Ecto neural progenitor cell (in vitro differentiated cells): ENCODE data around the gene LPCAT2.
"Not testable (repeated sequence)": the region's sequence is repeated elsewhere in the genome, so short reads cannot be mapped to it uniquely, and the experiment has no call there.

ENCODE experiments used
- DNase-seq: peaks from one replicate; pipeline ENCODE4 v3.0.0-alpha.2; 2018; ENCODE audit warnings: low spot score

The LPCAT2 gene

DNA sequence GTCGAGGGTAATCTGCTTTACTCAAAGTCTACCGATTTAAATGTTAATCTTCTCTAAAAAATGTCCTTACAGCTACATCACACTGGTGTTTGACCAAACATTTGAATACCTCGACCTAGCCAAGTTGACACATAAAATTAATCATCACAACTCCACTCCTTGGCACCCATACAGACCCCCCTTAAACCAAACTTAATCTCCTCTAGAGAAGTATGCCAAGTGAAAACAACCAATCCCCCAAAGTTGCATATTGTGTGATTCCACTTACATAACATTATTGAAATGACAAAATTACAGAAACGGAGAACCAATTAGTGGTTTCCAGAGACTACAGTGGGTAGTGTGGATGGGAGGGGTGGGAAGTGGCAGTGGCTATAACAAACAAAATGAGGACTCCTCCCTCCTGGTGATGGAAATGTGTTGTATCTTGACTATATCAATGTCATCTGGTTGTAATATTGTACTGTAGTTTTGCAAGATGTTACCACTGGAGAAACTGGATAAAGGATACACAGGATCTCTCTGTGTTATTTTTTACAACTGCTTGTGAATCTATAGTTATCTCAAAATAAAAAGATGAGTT is 97.0 kb downstream of the LPCAT2 start:
- no peak for DNase-seq

DNA sequence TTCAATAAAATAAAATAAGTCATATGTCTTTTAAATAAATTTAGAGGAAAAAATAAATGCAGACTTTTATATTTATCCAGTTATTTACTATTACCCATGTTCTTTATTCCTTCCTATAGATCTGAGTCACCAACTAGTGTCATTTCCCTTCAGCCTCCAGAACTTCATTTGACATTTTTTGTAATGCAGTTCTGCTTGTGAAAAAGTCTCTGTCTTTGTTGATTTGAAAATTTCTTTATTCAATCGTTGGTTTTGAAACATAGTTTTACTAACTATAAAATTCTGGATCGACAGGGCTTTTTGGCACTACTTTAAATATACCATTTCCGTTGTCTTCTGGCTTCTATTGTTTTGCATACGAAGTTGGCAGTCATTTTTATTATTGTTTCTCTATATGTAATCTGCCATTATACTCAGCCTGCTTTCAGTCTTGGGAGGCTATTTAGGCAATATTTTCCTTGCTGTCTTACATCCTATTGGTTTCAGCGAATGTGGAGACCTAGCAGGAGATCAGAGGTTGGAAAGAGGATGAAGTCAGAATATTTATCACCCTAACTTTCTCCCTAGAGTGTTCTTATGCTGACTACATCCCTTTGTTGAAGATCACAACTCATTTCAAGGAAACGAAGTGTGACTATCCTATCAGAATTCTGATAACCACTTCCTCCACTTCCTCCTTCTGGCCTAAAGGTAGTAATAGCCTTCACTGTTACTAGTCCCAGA is 104.9 kb downstream of the LPCAT2 start:
- DNase-seq, result no peak

DNA sequence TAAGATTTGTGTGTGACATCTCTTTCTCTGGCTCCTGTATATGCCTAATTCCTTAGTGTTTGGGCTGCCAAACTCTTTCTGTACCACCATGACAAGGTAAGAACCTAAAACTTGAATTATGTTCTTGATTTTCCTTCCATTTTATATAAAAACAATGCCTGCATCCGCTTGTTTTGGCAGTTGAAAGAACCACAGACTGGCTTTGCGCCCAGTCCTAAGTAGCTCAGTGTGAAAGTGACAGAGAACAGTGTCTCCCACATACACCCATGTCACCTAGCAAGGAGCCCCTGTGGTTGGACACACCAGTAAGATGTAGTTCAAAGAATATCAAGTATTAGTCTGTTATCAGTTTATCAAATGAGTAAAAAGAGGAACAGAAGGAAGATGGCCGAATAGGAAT is 106.2 kb downstream of the LPCAT2 start:
- DNase-seq, result no peak

DNA sequence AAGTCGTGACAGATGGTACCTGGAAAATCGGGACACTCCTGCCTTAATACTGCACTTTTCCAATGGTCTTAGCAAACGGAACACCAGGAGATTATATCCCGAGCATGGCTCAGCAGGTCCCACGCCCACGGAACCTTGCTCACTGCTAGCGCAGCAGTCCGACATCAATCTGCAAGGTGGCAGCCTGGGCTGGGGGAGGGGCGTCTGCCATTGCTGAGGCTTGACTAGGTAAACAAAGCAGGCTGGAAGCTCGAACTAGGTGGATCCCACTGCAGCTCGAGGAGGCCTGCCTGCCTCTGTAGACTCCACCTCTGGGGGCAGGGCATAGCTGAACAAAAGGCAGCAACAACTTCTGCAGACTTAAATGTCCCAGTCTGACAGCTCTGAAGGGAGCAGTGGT is 106.8 kb downstream of the LPCAT2 start:
- not testable (repeated sequence) for DNase-seq

DNA sequence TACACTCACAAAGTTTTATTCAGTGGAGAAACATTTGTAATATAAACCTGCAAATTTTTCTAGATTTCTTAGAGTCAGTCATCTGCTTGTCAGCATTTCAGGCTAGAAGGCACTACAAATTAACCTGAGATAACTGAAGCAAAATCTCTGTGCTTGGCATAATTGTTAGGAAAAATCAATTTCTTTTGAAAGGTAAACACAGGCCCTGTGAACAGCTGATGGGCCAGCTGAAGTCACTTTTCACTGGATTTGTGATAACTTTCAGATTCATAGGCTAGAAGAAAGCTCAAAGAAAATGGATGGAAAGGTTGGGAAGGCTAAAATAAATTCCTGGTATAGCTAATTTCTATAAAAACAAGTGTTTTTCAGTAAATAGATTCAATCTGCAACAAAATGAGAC is 112.9 kb downstream of the LPCAT2 start:
- no peak for DNase-seq

DNA sequence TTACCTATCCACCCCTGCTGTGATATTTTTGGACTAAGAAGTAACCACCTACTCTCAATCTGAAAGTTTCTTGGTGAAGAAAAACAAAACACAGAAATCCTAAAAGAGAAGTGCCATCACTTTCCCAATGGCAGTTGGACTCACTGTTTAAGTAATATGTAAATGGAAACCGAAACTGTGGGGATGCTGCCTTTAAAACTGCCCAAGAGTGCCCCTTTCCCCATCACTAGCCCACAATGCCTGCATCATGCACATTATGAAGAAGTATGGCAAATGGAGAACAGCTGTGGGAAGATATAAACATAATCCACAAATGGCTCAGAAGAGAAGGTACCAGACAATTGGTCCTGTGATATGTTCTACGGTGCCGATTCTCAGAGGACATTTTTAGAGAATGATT is 113.4 kb downstream of the LPCAT2 start:
- no peak for DNase-seq

DNA sequence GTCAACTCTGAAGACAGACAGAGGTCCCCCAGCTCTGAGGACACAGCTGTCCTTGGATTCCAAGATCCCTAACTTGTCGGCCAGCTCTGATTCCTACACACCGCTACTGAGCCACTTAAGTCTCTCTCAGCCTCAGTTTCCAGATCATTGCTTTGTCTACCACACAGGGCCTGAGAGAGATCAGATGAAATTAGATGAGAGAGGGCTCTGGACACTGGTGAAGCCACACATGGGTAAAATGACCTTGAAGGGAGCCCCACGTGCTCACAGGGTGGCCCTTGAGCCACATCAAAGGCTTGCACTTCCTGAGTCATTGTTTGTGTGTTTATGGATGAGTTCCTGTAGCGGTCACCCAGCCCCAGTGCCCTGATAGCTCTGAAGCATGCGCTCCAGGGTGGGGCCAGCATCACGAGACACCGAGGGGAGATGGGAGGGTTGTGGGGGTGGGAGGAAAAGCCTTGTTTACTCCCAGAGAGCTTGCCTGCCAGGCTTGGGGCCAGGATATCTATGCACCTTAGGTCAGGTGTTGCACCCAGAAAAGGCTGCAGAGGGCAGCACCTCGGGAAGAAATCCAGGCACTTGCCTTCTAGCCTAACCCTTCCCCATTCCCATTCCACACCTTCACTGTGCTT is 114.2 kb downstream of the LPCAT2 start:
- DNase-seq, result peak; percentile 59

DNA sequence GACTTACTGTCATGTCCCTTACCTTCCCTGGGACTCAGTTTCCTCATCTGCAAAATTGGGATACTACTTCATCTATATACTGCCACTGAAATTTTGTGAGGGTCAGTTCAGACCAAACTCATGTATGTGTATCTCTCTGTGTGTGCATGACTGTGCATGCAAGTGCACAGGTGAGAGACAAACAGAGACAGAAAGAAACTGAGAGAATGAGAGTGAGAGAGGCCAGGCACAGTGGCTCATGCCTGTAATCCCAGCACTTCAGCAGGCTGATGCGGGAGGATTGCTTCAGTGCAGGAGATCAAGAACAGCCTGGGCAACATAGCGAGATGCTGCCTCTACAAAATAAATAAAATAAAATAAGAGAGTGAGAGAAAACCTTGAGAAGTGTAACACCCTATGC is 114.8 kb downstream of the LPCAT2 start:
- no peak for DNase-seq

DNA sequence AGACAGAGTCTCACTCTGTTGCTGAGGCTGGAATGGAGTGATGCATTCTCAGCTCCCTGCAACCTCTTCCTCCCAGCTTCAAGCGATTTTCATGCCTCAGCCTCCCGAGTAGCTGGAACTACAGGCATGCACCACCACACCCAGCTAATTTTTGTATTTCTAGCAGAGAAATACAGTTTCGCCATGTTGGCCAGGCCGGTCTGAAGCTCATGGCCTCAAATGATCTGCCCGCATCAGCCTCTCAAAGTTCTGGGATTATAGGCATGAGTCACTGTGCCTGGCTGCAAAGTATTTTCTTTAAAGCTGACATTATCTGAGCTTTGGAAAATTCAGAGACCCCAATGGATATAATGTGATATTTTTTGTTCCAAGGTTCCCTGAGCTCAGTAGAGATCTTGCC is 115.8 kb downstream of the LPCAT2 start:
- no peak for DNase-seq

DNA sequence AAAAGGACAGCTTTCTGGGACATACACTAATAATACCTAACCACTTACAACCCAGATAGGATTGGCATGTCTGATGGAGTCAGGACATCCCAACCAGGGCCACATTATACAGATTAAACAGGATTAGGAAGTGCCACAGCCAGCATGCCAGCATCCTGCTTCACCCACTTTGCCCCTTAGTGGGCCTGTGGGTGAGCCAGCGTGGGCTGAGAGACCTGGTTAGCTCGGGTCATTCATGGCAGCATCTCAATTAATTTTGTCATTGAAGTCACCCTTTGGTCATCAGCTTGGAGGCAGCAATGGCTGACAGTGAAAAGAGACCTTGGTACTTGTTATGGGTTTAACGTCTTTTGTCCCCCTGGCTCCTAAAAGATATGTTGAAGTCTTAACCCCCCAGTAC is 117.0 kb downstream of the LPCAT2 start:
- no peak for DNase-seq

DNA sequence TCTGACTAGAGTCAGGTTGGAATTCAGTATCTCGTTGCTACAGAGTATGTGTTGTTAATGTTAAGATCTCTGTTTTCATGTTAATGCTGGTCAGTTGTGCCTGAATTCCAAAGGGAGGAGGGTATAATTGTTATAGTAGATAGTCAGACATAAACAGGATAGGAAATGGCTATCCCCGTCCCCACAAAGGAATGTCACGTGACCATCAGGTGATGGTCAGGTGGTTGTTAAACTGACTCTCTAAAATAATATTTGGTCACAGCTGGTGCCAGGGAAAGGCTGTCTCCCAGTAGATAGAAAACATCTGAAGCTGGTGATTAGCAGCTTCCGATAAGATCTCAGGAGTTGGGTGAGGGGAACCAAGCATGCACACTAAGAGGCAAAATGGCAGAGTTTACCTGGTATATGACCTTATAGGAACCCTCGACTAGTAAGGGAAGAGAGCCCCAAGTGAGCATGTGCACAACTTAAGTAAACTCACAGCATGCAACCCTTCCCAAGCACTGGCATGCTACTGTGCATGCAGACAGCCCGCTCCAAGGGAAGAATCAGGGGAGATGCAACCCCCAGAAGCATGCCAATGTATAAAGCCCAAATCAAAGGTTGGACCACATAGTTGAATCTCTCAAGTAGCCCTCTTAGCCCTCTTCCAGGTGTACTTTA is 119.6 kb downstream of the LPCAT2 start:
- no peak for DNase-seq

DNA sequence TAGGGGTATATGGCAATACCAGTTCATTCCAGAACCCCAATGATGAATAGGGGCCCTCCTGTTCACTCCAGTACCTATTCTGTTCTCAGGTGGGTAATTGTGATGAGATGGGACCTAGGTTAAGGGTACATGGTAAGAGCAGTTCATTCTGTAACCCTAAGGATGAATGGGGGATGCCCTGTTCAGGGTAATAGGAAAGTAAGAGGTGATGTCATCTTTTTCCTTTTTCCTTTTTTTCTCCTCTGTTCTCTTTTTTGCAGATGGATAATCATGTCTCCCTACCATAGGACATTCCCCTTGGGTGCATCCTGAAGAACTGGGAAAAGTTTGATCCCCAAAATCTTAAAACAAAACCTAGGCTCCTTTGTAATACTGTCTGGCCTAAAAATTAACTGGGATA is 121.9 kb downstream of the LPCAT2 start:
- DNase-seq, result no peak

DNA sequence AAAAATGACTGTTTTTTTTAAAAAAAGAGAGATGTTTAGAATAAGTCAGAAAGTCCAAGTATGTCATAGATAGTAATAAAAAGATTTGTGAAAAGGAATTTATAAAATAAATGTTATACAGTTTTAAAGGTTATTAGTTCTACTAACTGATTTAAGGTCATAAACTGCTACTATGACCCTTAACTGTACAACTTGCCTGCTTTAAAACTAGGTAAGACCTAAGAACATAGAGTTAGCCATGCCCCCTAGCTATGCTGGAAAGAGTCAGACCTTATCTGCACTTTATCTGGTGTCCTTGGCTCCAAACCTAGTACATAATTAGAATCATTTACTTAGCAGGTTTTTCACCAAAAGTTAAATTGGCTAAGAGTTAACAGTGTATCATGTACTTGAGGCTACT is 123.4 kb downstream of the LPCAT2 start:
- no peak for DNase-seq

DNA sequence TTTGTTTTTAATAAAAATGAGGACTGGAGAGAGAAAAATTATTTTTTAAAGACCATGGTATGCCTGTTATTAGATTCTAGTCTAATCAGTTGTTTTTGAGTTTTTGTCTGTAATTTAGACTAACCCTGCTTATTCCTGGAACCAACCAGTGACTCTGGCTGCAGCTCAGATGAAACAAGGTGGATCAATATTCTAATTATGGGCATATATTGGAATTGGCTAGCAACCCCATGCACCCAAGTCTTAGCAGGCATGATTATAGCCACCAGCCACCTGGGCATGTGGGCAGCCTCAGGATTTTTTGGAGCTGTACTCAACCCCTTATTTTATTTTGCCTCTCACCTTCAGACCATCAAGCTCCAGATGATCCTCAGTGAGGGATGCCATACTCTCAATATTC is 125.3 kb downstream of the LPCAT2 start:
- no peak for DNase-seq
